ENCODE results near the gene SORCS2.

GRCh38 chr4:7299010-7299907, 106.9 kb downstream of the SORCS2 start:
- TF ChIP-seq CTCF (IDR thresholded peaks at IDR 0.05) (no peak), EZH2 (IDR thresholded peaks at IDR 0.05) (no peak), EZH2phosphoT487 (IDR thresholded peaks at IDR 0.05) (no peak)

Data from neural progenitor cell (in vitro differentiated cells).